HepG2 (cell line): ENCODE results near the gene ADD2. TPM values are rescaled to one million over a fixed set of nuclear protein-coding genes. Genes with fewer than 3 reads are reported as not detected.

Experiments
- ATAC-seq: fragments of 200-7000 bp; cut with Tn5 transposase; 3 replicates; pipeline ENCODE4 v1.9.1; 2020; ENCODE audit warnings: mild to moderate bottlenecking, moderate library complexity
- BruUV-seq: library from RNA; stranded (reverse); fragments of 400-500 nt; replicated peaks from 2 replicates; lab custom pipeline; 2021; lab: Mats Ljungman, UMichigan
- CTCF ChIA-PET: fragments of 300-600 bp; formaldehyde crosslinking; extraction: SDS; loops from one replicate; lab custom pipeline; 2021; ENCODE audit warnings: low total read pairs, inconsistent platforms, low intra/inter-chr PET ratio; lab: Yijun Ruan, JAX
- POLR2A ChIA-PET: fragments of 350-600 bp; sonication (Branson Sonifier 250); formaldehyde crosslinking; loops from one replicate; lab custom pipeline; 2020; ENCODE audit warnings: antibody characterized with exemption, inconsistent platforms; lab: Yijun Ruan, JAX
- DNase-seq: peaks from one replicate; pipeline ENCODE4 v3.0.0-alpha.2; 2015; ENCODE audit warnings: low spot score
- FAIRE-seq: peaks from 3 replicates; lab custom pipeline; 2011; peaks lifted over from hg19 to GRCh38; lab: Jason Lieb, UNC
- H2AFZ ChIP-seq: one replicate; pipeline ENCODE4 v1.6.1; 2011; ENCODE audit warnings: low read length, inconsistent platforms
- H3K27ac ChIP-seq: fragments of 300-600 bp; 3 replicates; pipeline ENCODE4 v1.8.0; 2011; ENCODE audit warnings: mixed run types, mild to moderate bottlenecking, mixed read lengths, low read length, inconsistent platforms; ENCODE audit not compliant: insufficient read depth; ENCODE audit errors: extremely low read length
- H3K27me3 ChIP-seq, 2 experiments: fragments of 200-600 bp in 1 of 2; 2 replicates in 1 of 2; 3 replicates in 1 of 2; pipeline versions ENCODE4 v1.6.0 to v1.8.0; 2011; ENCODE audit warnings: low read length in 2 of 2, mild to moderate bottlenecking in 2 of 2, moderate library complexity in 2 of 2, inconsistent platforms in 1 of 2; ENCODE audit not compliant: insufficient read depth in 2 of 2, control insufficient read depth in 1 of 2
- H3K36me3 ChIP-seq, 2 experiments: fragments of 200-600 bp in 1 of 2; replicated peaks in 1 of 2; 2 replicates in 1 of 2; 3 replicates in 1 of 2; pipeline versions ENCODE4 v1.5.1 to v1.8.0; 2011; ENCODE audit warnings: low read length in 2 of 2, inconsistent platforms in 1 of 2; ENCODE audit not compliant: insufficient read depth in 2 of 2, control insufficient read depth in 1 of 2
- H3K4me1 ChIP-seq: 2 replicates; pipeline ENCODE4 v1.5.1; 2012; ENCODE audit warnings: low read length, inconsistent platforms; ENCODE audit not compliant: insufficient read depth
- H3K4me2 ChIP-seq: 2 replicates; pipeline ENCODE4 v1.6.0; 2011; ENCODE audit warnings: low read depth, low read length, inconsistent platforms
- H3K4me3 ChIP-seq, 3 experiments: fragments of 200-600 bp in 1 of 3; sonication (generic), shearing (Covaris generic) in 1 of 3; replicated peaks in 1 of 3; 2 replicates each; pipeline ENCODE4 v1.5.1; 2011 to 2016; ENCODE audit warnings: low read length in 3 of 3, inconsistent platforms in 2 of 3, low read depth in 2 of 3, mild to moderate bottlenecking in 2 of 3, control low read depth in 1 of 3, mixed read lengths in 1 of 3; ENCODE audit not compliant: insufficient read depth in 1 of 3
- H3K79me2 ChIP-seq: one replicate; pipeline ENCODE4 v1.6.1; 2011; ENCODE audit warnings: low read length, inconsistent platforms; ENCODE audit not compliant: insufficient read depth
- H3K9ac ChIP-seq: 2 replicates; pipeline ENCODE4 v1.6.0; 2011; ENCODE audit warnings: mild to moderate bottlenecking, low read depth, low read length, inconsistent platforms; ENCODE audit not compliant: insufficient read depth
- H3K9me3 ChIP-seq: 2 replicates; pipeline ENCODE4 v1.5.1; 2012; ENCODE audit warnings: mild to moderate bottlenecking, low read length
- H4K20me1 ChIP-seq: 2 replicates; pipeline ENCODE4 v1.6.0; 2011; ENCODE audit warnings: inconsistent platforms, mild to moderate bottlenecking, low read length, moderate library complexity; ENCODE audit not compliant: insufficient read depth
- MNT ChIP-seq: fragments of 450-650 bp; IDR thresholded peaks from 2 replicates; pipeline ENCODE4 v1.6.1; 2016
- REXO4 ChIP-seq: sonication (generic); formaldehyde crosslinking; IDR thresholded peaks from 2 replicates; pipeline ENCODE4 v1.8.0; 2022; ENCODE audit warnings: missing genetic modification reagents, mild to moderate bottlenecking, borderline replicate concordance
- ZBTB46 ChIP-seq: sonication (generic); formaldehyde crosslinking; IDR thresholded peaks from 2 replicates; pipeline ENCODE4 v1.4.0; 2020; ENCODE audit warnings: mild to moderate bottlenecking, missing genetic modification reagents, borderline replicate concordance
- ZNF510 ChIP-seq: sonication (generic); formaldehyde crosslinking; IDR thresholded peaks from 2 replicates; pipeline ENCODE4 v1.4.0; 2020; ENCODE audit warnings: low read depth, mild to moderate bottlenecking, missing genetic modification reagents
- ZNF747 ChIP-seq: sonication (generic); formaldehyde crosslinking; IDR thresholded peaks from 2 replicates; pipeline ENCODE4 v1.8.1; 2023; ENCODE audit warnings: missing genetic modification reagents, mild to moderate bottlenecking, borderline replicate concordance
- WGBS: methylation state at CpG from one replicate; pipeline ENCODE4 v1.1.6; 2017; ENCODE audit warnings: low lambda C conversion rate; 5-methylcytosine and 5-hydroxymethylcytosine counted together
- in situ Hi-C: cut with HindIII; loops from 2 replicates; pipeline ENCODE4 v1.10.0; 2017; ENCODE audit warnings: low pct_unique_long_range_greater_than_20kb; ENCODE audit not compliant: extremely low pct_ligation_motif_present
- intact Hi-C: fragments of 100-400 bp; cut with micrococcal nuclease; formaldehyde crosslinking; loops from one replicate; pipeline ENCODE4 v1.10.0; 2022; ENCODE audit not compliant: unreplicated experiment
- polyA plus RNA-seq, 8 experiments: library from polyadenylated mRNA; depleted of rRNA in 3 of 8; stranded (reverse) in 7 of 8; unstranded in 1 of 8; fragments of >200 nt; fragmentation: Illumina TruSeq in 4 of 8; extraction: Trizol in 4 of 8; gene quantifications; 2 replicates each; pipeline versions ENCODE4 v1.2.1 to v1.2.3, GENCODE V29; 2011 to 2016; ENCODE audit warnings: low read depth in 4 of 8, missing spikeins in 1 of 8, mixed read lengths in 1 of 8; ENCODE audit not compliant: insufficient read depth in 1 of 8
- total RNA-seq, 5 experiments: library from RNA; depleted of rRNA; stranded (reverse); fragments of >200 nt; fragmentation: Illumina TruSeq; extraction: Trizol; gene quantifications; 2 replicates each; pipeline ENCODE4 v1.2.3, GENCODE V29; 2016; ENCODE audit warnings: low read depth in 1 of 5

Gene ADD2
- total and polyA plus RNA-seq, 2 of the 13 experiments (the other 11 are each of a cell fraction or from before 2014, with no cell fraction given), result 0.05 to 0.13 TPM

GRCh38 chr2:70670626-70671025, 97.4 kb downstream of the ADD2 start:
- ChIA-PET POLR2A (no interaction called here), CTCF (no interaction called here)
- H3K27ac ChIP-seq, result no peak overlapping the region
- no peaks in the 10 kb centered on the region for H3K9me3 ChIP-seq
- no peaks in the 10 kb centered on the region for H4K20me1 ChIP-seq
- TF ChIP-seq ZNF510 (CRISPR knock-in tag), result no peak
- TF ChIP-seq REXO4 (CRISPR knock-in tag), result no peak
- no peak for TF ChIP-seq MNT
- no peak for TF ChIP-seq ZNF747 (CRISPR knock-in tag)
- TF ChIP-seq ZBTB46, result no peak
- BruUV-seq, result no TSS peak
- no peak overlapping the region for H2AFZ ChIP-seq
- ATAC-seq (no peak), DNase-seq (no peak), FAIRE-seq (no peak)
- no peaks in the 10 kb centered on the region for H3K36me3 ChIP-seq
- H3K4me2 ChIP-seq, result no peak overlapping the region
- intact Hi-C loops, result no loop called here
- 7% methylated on average over 3 of the region's 3 CpGs for WGBS
- in situ Hi-C loops, result no loop called here
- H3K79me2 ChIP-seq, result no peaks in the 10 kb centered on the region
- no peak overlapping the region for H3K9ac ChIP-seq
- no peaks in the 10 kb centered on the region for H3K4me1 ChIP-seq
- H3K4me3 ChIP-seq, result no peak overlapping the region
- peaks cover 0 to 55% of the 10 kb centered on the region in 2 experiments; a peak in 3 of 5 replicates for H3K27me3 ChIP-seq
